RPMI8226 (cell line): Measurements from ENCODE around the gene MSI2.

Source experiments
- DNase-seq: peaks from one replicate; pipeline ENCODE4 v3.0.0-alpha.2; 2015

Gene MSI2

GRCh38 chr17:57713140-57713539 lies 456.8 kb downstream of the MSI2 start:
- no peak for DNase-seq

GRCh38 chr17:57714665-57715180 lies 458.4 kb downstream of the MSI2 start:
- DNase-seq: no peak

GRCh38 chr17:57715981-57716380 lies 459.7 kb downstream of the MSI2 start:
- DNase-seq: no peak

- no peak for DNase-seq
These were observed 462.6 kb downstream of the MSI2 start for GRCh38 chr17:57718878-57719277.

- DNase-seq: no peak
These were observed 464.2 kb downstream of the MSI2 start for GRCh38 chr17:57720386-57721035.

GRCh38 chr17:57721967-57722703 lies 465.8 kb downstream of the MSI2 start:
- DNase-seq: no peak

GRCh38 chr17:57722704-57723043 lies 466.4 kb downstream of the MSI2 start:
- DNase-seq: no peak

- no peak for DNase-seq
These were observed 467.2 kb downstream of the MSI2 start for GRCh38 chr17:57723427-57724025.

GRCh38 chr17:57724026-57724728 lies 467.9 kb downstream of the MSI2 start:
- DNase-seq: peak; percentile 37

GRCh38 chr17:57724729-57725125 lies 468.4 kb downstream of the MSI2 start:
- no peak for DNase-seq

- DNase-seq: no peak
These were observed 470.0 kb downstream of the MSI2 start for GRCh38 chr17:57726213-57726790.

- no peak for DNase-seq
These were observed 470.5 kb downstream of the MSI2 start for GRCh38 chr17:57726838-57727237.

- DNase-seq: no peak
These were observed 471.4 kb downstream of the MSI2 start for GRCh38 chr17:57727630-57728175.

GRCh38 chr17:57730026-57730701 lies 473.8 kb downstream of the MSI2 start:
- DNase-seq: no peak

- no peak for DNase-seq
These were observed 475.7 kb downstream of the MSI2 start for GRCh38 chr17:57732062-57732461.

GRCh38 chr17:57733085-57733484 lies 476.8 kb downstream of the MSI2 start:
- no peak for DNase-seq
